ENCODE measurements around the gene NUP205.
"Not testable (repeated sequence)": the region's sequence is repeated elsewhere in the genome, so short reads cannot be mapped to it uniquely, and the experiment has no call there.

Gene NUP205

GRCh38 chr7:135690566-135690965, 132.8 kb downstream of the NUP205 start:
- no peak for FAIRE-seq
- no peak for DNase-seq (ENCODE audit: insufficient read length, low spot score)

GRCh38 chr7:135692055-135692454, 134.3 kb downstream of the NUP205 start:
- FAIRE-seq: no peak

GRCh38 chr7:135692606-135693005, 134.9 kb downstream of the NUP205 start:
- FAIRE-seq; DNase-seq (ENCODE audit: insufficient read length, low spot score): not testable (repeated sequence)

More at GRCh38 chr7:135692055-135692454, 134.3 kb downstream of the NUP205 start:
- DNase-seq (ENCODE audit: insufficient read length, low spot score): no peak

GRCh38 chr7:135693558-135693957, 135.8 kb downstream of the NUP205 start:
- DNase-seq (ENCODE audit: insufficient read length, low spot score): no peak
- FAIRE-seq: no peak

- FAIRE-seq: no peak
These were observed 139.7 kb downstream of the NUP205 start for GRCh38 chr7:135697276-135698049.

More at GRCh38 chr7:135697276-135698049, 139.7 kb downstream of the NUP205 start:
- no peak for DNase-seq (ENCODE audit: insufficient read length, low spot score)

All from GM19239 (cell line).